H9 (cell line): Measurements from ENCODE around the gene SPRYD3. TPM values are rescaled to one million over a fixed set of nuclear protein-coding genes. Genes with fewer than 3 reads are reported as not detected.
A peak's percentile ranks its signal among the peaks of the same experiment; 100 is the strongest.

ENCODE experiments used
- DNase-seq: peaks from one replicate; pipeline ENCODE4 v3.0.0-alpha.2; 2017
- H2AFZ ChIP-seq: one replicate; pipeline ENCODE4 v1.6.1; 2013; ENCODE audit warnings: mild to moderate bottlenecking, low read length, control low read depth, moderate library complexity
- H2AK5ac ChIP-seq: 2 replicates; pipeline ENCODE4 v1.6.1; 2013; ENCODE audit warnings: low read length, control low read depth, mixed read lengths; ENCODE audit not compliant: insufficient read length
- H2BK120ac ChIP-seq: one replicate; pipeline ENCODE4 v1.6.1; 2013; ENCODE audit warnings: low read depth, mild to moderate bottlenecking, low read length, control low read depth, inconsistent platforms; ENCODE audit not compliant: poor library complexity, severe bottlenecking
- H2BK12ac ChIP-seq: 2 replicates; pipeline ENCODE4 v1.6.1; 2013; ENCODE audit warnings: low read length, control low read depth, mixed read lengths, low read depth; ENCODE audit not compliant: insufficient read length
- H2BK15ac ChIP-seq: 2 replicates; pipeline ENCODE4 v1.6.1; 2013; ENCODE audit warnings: low read depth, low read length, control low read depth
- H2BK20ac ChIP-seq: one replicate; pipeline ENCODE4 v1.6.1; 2013; ENCODE audit warnings: low read depth, mild to moderate bottlenecking, low read length, control low read depth, inconsistent platforms; ENCODE audit not compliant: poor library complexity, severe bottlenecking
- H2BK5ac ChIP-seq: 2 replicates; pipeline ENCODE4 v1.6.1; 2013; ENCODE audit warnings: low read length, control low read depth, mixed read lengths; ENCODE audit not compliant: insufficient read length
- H3K14ac ChIP-seq: 2 replicates; pipeline ENCODE4 v1.6.1; 2013; ENCODE audit warnings: low read length, control low read depth; ENCODE audit not compliant: insufficient read depth
- H3K18ac ChIP-seq: 2 replicates; pipeline ENCODE4 v1.6.1; 2013; ENCODE audit warnings: low read depth, mild to moderate bottlenecking, mixed read lengths, low read length, control low read depth; ENCODE audit not compliant: insufficient read length
- H3K23ac ChIP-seq: 2 replicates; pipeline ENCODE4 v1.6.1; 2013; ENCODE audit warnings: low read length, control low read depth, mixed read lengths, low read depth; ENCODE audit not compliant: insufficient read length
- H3K23me2 ChIP-seq: 2 replicates; pipeline ENCODE4 v1.6.1; 2013; ENCODE audit warnings: low read depth, mild to moderate bottlenecking, mixed read lengths, low read length, control low read depth; ENCODE audit not compliant: insufficient read length, poor library complexity, severe bottlenecking
- H3K27ac ChIP-seq: 2 replicates; pipeline ENCODE4 v1.5.1; 2013; ENCODE audit warnings: low read length, control low read depth, mixed read lengths, low read depth; ENCODE audit not compliant: insufficient read length
- H3K27me3 ChIP-seq: 2 replicates; pipeline ENCODE4 v1.6.1; 2013; ENCODE audit warnings: low read length, control low read depth, inconsistent platforms; ENCODE audit not compliant: insufficient read depth
- H3K4ac ChIP-seq: 2 replicates; pipeline ENCODE4 v1.6.1; 2013; ENCODE audit warnings: low read depth, mild to moderate bottlenecking, control low read depth, inconsistent platforms, low read length, moderate library complexity
- H3K4me1 ChIP-seq: 2 replicates; pipeline ENCODE4 v1.6.1; 2013; ENCODE audit warnings: low read length, control low read depth, inconsistent platforms; ENCODE audit not compliant: insufficient read depth
- H3K4me2 ChIP-seq: 2 replicates; pipeline ENCODE4 v1.6.1; 2013; ENCODE audit warnings: low read length, control low read depth, mixed read lengths; ENCODE audit not compliant: insufficient read length, insufficient read depth
- H3K56ac ChIP-seq: 2 replicates; pipeline ENCODE4 v1.6.1; 2013; ENCODE audit warnings: low read depth, mild to moderate bottlenecking, mixed read lengths, low read length, control low read depth; ENCODE audit not compliant: insufficient read length
- H3K79me1 ChIP-seq: 2 replicates; pipeline ENCODE4 v1.6.1; 2013; ENCODE audit warnings: low read depth, mild to moderate bottlenecking, moderate library complexity, low read length, control low read depth, inconsistent platforms; ENCODE audit not compliant: insufficient read depth, poor library complexity, severe bottlenecking
- H3K79me2 ChIP-seq: 2 replicates; pipeline ENCODE4 v1.6.1; 2013; ENCODE audit warnings: low read length, control low read depth, inconsistent platforms; ENCODE audit not compliant: insufficient read depth
- H3K9ac ChIP-seq: 2 replicates; pipeline ENCODE4 v1.6.1; 2013; ENCODE audit warnings: low read length, control low read depth, mixed read lengths; ENCODE audit not compliant: insufficient read length; ENCODE audit errors: extremely low read depth
- H3K9me3 ChIP-seq: one replicate; pipeline ENCODE4 v1.6.1; 2013; ENCODE audit warnings: low read depth, low read length, inconsistent platforms; ENCODE audit not compliant: control insufficient read depth
- H3T11ph ChIP-seq: one replicate; pipeline ENCODE4 v1.6.1; 2013; ENCODE audit warnings: mild to moderate bottlenecking, low read length, control low read depth, inconsistent platforms
- H4K20me1 ChIP-seq: one replicate; pipeline ENCODE4 v1.6.1; 2013; ENCODE audit not compliant: control insufficient read depth, insufficient read length, insufficient read depth
- H4K5ac ChIP-seq: 2 replicates; pipeline ENCODE4 v1.6.1; 2013; ENCODE audit warnings: low read depth, mild to moderate bottlenecking, mixed read lengths, low read length, control low read depth; ENCODE audit not compliant: insufficient read length
- H4K8ac ChIP-seq: replicated peaks from 2 replicates; pipeline ENCODE4 v1.6.1; 2013; ENCODE audit warnings: low read length, control low read depth, mixed read lengths, low read depth; ENCODE audit not compliant: insufficient read length
- H4K91ac ChIP-seq: 2 replicates; pipeline ENCODE4 v1.6.1; 2013; ENCODE audit warnings: low read depth, mild to moderate bottlenecking, moderate library complexity, mixed read lengths, low read length, control low read depth; ENCODE audit not compliant: insufficient read length
- H3K27ac Mint-ChIP-seq, 3 experiments: 2 replicates in 2 of 3; 3 replicates in 1 of 3; pipeline ENCODE4 v1.8.0; 2020 to 2021; ENCODE audit warnings: mixed read lengths in 3 of 3, mild to moderate bottlenecking in 1 of 3, moderate library complexity in 1 of 3
- H3K27me3 Mint-ChIP-seq: 2 replicates; pipeline ENCODE4 v1.8.0; 2021; ENCODE audit warnings: low read depth, mild to moderate bottlenecking, moderate library complexity, mixed read lengths
- H3K36me3 Mint-ChIP-seq, 3 experiments: 2 replicates in 2 of 3; 3 replicates in 1 of 3; pipeline ENCODE4 v1.8.0; 2020 to 2021; ENCODE audit warnings: low read depth in 3 of 3, mixed read lengths in 3 of 3; ENCODE audit not compliant: insufficient read depth in 1 of 3
- H3K4me1 Mint-ChIP-seq, 2 experiments: 2 replicates each; pipeline ENCODE4 v1.8.0; 2020; ENCODE audit warnings: mixed read lengths in 2 of 2
- H3K4me3 Mint-ChIP-seq, 2 experiments: 2 replicates in 1 of 2; 3 replicates in 1 of 2; pipeline ENCODE4 v1.8.0; 2020 to 2021; ENCODE audit warnings: mild to moderate bottlenecking in 2 of 2, mixed read lengths in 2 of 2, moderate library complexity in 1 of 2
- H3K9me3 Mint-ChIP-seq, 2 experiments: 2 replicates in 1 of 2; 3 replicates in 1 of 2; pipeline ENCODE4 v1.8.0; 2020; ENCODE audit warnings: mild to moderate bottlenecking in 2 of 2, mixed read lengths in 2 of 2, moderate library complexity in 1 of 2
- WGBS: extraction: QIAGEN DNeasy Blood & Tissue Kit; methylation state at CpG from one replicate; pipeline ENCODE4 v1.1.7; 2013; ENCODE audit warnings: missing lambda C conversion rate, low lambda C conversion rate, mixed read lengths; ENCODE audit not compliant: insufficient read length; ENCODE audit errors: extremely low coverage; 5-methylcytosine and 5-hydroxymethylcytosine counted together
- total RNA-seq: library from RNA; stranded (reverse); gene quantifications from 2 replicates; pipeline ENCODE4 v1.2.1, GENCODE V29; 2021
- TF ChIP-seq, protein P1 (sequence below): fragments of 200-600 bp; sonication (generic); conservative IDR thresholded peaks from 3 replicates; pipeline ENCODE4 v1.8.0; 2021; ENCODE audit warnings: antibody characterized with exemption, mild to moderate bottlenecking

Gene SPRYD3
- total RNA-seq, 1 experiment from 2014 or later: 6.5 TPM

DNA sequence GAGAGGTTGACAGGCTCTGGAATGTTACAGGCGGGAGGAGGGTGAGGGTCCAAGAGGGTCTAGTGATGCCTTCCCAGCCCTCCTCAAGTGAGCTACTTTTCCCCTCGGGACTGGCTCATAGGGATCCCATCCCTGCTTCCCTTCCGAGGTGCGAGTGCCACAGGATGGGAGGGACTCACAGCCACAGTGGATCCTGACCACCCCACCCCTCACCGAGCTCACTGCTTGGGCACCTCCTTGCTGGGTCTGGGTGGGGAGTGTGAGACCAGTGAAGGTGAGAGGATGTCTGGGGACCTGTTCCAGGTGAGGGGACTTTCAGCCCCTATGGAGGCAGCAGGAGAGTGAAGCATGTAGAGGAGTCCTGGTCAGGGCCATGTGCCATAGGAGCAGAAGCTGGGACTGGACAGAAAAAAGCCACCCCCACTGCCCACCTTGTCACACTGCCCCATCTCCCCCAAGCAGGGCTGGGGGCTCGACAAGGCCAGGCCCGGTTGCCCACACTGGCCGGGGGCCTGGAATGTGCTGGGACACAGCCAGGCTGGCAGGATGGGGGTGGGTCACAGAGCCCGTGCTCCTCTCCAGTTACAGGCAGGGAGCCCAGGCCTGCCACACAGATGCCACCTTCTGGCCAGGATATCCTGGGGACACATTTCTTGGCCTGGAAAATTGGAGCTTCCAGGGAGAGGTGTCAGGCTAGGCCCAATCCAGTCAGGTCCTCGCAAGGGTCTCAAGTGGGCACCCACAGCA, 31.0 kb downstream of the SPRYD3 start:
- Mint-ChIP-seq H3K27me3 (peaks cover 36% of the 10 kb centered on the region), H3K4me1 (peaks cover 63 to 74% of the 10 kb centered on the region in 2 experiments), H3K27ac (peak overlapping the region in 2 of 3 experiments; percentile 40 to 55; a peak in 1 of 7 replicates), H3K4me3 (peak overlapping the region; percentile 53 to 75), H3K36me3 (peaks cover 7 to 8% (median 8%) of the 10 kb centered on the region in 3 experiments; a peak in 5 of 7 replicates), H3K9me3 (no peaks in the 10 kb centered on the region; a peak in 1 of 5 replicates)
- no peak overlapping the region for H2BK15ac ChIP-seq
- no peak overlapping the region for H3K56ac ChIP-seq
- H4K5ac ChIP-seq: no peak overlapping the region
- H3K79me2 ChIP-seq: no peaks in the 10 kb centered on the region; the same call in 1 of the 2 replicates
- peaks cover 28% of the 10 kb centered on the region; the same call in 1 of the 2 replicates for H3K4me1 ChIP-seq
- H2BK120ac ChIP-seq: no peak overlapping the region
- H3K9me3 ChIP-seq: no peaks in the 10 kb centered on the region
- H3T11ph ChIP-seq: no peak overlapping the region
- H2BK20ac ChIP-seq: no peak overlapping the region
- H4K8ac ChIP-seq: no peak overlapping the region
- WGBS: no CpG with 5 or more reads among the region's 10 CpGs
- H2AK5ac ChIP-seq: no peak overlapping the region
- no peak overlapping the region for H2AFZ ChIP-seq
- H2BK12ac ChIP-seq: no peak overlapping the region
- H4K20me1 ChIP-seq: no peaks in the 10 kb centered on the region
- H3K79me1 ChIP-seq: no peaks in the 10 kb centered on the region
- TF ChIP-seq, protein P1, sequence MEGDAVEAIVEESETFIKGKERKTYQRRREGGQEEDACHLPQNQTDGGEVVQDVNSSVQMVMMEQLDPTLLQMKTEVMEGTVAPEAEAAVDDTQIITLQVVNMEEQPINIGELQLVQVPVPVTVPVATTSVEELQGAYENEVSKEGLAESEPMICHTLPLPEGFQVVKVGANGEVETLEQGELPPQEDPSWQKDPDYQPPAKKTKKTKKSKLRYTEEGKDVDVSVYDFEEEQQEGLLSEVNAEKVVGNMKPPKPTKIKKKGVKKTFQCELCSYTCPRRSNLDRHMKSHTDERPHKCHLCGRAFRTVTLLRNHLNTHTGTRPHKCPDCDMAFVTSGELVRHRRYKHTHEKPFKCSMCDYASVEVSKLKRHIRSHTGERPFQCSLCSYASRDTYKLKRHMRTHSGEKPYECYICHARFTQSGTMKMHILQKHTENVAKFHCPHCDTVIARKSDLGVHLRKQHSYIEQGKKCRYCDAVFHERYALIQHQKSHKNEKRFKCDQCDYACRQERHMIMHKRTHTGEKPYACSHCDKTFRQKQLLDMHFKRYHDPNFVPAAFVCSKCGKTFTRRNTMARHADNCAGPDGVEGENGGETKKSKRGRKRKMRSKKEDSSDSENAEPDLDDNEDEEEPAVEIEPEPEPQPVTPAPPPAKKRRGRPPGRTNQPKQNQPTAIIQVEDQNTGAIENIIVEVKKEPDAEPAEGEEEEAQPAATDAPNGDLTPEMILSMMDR: no peak
- H3K14ac ChIP-seq: no peak overlapping the region
- H3K23ac ChIP-seq: no peak overlapping the region
- H3K4me2 ChIP-seq: peak overlapping the region; percentile 46
- peak; percentile 77 for DNase-seq
- no peak overlapping the region for H3K27ac ChIP-seq
- no peak overlapping the region for H3K9ac ChIP-seq
- no peak overlapping the region for H2BK5ac ChIP-seq
- H3K27me3 ChIP-seq: peaks cover 5% of the 10 kb centered on the region; the same call in 1 of the 2 replicates
- no peak overlapping the region for H3K4ac ChIP-seq
- no peak overlapping the region for H4K91ac ChIP-seq
- no peak overlapping the region for H3K18ac ChIP-seq
- H3K23me2 ChIP-seq: peaks cover 15% of the 10 kb centered on the region
